GM18519 (cell line): ENCODE data around the gene ZNF598.
"Not testable (repeated sequence)": the region's sequence is repeated elsewhere in the genome, so short reads cannot be mapped to it uniquely, and the experiment has no call there.

Experiments used
- ATAC-seq: cut with Tn5 transposase; IDR thresholded peaks from one replicate; pipeline ENCODE4 v1.9.1; 2021; ENCODE audit warnings: mild to moderate bottlenecking, moderate library complexity; ENCODE audit not compliant: unreplicated experiment, low FRiP score

Gene ZNF598

GRCh38 chr16:1978476-1979120 is 31.0 kb downstream of the ZNF598 start:
- ATAC-seq, result no peak

DNA sequence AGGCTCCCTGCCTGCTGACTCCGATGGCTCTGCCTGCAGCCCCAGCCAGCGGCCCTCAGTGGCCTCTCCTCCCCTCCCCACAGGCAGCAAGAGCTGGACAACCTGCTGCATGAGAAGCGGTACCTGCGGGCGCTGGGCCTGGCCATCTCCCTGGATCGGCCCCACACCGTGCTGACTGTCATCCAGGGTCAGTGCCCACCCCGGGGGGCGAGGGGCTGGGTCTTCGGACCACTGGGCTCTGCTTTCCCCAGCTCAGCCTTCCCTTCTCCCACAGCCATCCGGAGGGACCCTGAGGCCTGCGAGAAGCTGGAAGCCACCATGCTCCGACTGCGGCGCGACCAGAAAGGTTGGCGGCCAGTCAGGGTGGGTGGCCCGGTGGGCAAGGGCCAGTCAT is 31.7 kb downstream of the ZNF598 start:
- ATAC-seq, result no peak

DNA sequence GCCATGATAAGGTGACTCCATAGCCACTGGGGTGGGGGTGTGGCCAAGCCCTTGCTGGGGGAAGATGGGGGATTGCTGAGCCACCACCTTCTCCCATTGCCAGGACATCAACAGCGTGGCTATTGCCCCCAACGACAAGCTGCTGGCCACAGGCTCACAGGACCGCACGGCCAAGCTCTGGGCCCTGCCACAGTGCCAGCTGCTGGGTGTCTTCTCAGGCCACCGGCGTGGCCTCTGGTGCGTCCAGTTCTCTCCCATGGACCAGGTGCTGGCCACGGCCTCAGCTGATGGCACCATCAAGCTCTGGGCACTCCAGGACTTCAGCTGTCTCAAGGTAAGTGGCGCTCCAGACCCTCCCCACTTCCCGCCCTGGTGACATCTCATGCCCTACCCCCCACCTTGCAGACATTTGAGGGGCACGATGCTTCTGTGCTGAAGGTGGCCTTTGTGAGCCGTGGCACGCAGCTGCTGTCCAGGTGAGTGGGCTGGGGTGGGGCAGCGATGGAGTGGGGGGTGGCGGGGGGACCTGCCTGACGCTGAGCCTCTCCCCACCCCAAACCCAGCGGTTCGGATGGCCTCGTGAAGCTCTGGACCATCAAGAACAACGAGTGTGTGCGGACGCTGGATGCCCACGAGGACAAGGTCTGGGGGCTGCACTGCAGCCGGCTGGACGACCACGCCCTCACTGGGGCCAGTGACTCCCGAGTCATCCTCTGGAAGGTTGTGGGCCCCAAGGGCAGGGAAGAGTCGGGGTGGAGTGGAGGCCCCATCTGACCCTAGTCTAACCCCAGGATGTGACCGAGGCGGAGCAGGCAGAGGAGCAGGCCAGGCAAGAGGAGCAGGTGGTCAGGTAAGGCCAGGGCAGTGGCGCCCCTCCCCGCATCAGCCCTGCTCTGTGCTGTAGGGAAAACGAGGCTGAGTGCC is 32.4 kb downstream of the ZNF598 start:
- ATAC-seq, result no peak

GRCh38 chr16:1976216-1976520 is 33.5 kb downstream of the ZNF598 start:
- no peak for ATAC-seq

- ATAC-seq, result no peak
Observed at GRCh38 chr16:1975432-1976215, 34.0 kb downstream of the ZNF598 start.

DNA sequence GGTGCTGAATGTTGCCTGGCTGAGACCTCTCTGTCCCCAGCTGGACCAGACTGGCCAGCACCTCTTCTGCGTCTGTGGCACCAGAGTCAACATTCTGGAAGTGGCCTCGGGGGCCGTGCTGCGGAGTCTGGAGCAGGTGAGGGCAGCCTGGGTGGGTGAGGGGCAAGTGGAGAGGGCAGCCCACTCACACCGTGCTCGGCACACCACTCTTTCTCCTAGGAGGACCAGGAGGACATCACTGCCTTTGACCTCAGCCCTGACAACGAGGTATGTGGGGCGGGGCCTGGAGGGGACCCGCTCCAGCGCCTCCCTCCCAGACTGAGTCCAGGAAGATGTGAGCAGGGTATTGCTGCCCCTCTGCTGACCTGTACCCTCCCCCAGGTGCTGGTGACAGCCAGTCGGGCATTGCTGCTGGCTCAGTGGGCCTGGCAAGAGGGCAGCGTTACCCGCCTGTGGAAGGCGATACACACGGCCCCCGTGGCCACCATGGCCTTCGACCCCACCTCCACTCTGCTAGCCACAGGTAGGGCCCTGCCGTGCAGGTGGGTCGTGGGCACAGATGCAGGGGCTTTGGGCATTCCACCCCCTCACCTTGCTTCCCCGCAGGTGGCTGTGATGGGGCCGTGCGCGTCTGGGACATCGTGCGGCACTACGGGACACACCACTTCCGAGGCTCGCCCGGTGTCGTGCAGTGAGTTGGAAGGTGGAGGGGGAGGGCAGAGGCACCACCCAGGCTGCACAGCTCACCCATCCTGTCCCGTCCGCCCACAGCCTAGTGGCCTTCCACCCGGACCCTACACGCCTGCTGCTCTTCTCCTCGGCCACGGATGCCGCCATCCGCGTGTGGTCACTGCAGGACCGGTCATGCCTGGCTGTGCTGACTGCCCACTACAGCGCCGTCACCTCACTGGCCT is 35.2 kb downstream of the ZNF598 start:
- no peak for ATAC-seq

- no peak for ATAC-seq
Observed at GRCh38 chr16:1973461-1974156, 36.0 kb downstream of the ZNF598 start.

DNA sequence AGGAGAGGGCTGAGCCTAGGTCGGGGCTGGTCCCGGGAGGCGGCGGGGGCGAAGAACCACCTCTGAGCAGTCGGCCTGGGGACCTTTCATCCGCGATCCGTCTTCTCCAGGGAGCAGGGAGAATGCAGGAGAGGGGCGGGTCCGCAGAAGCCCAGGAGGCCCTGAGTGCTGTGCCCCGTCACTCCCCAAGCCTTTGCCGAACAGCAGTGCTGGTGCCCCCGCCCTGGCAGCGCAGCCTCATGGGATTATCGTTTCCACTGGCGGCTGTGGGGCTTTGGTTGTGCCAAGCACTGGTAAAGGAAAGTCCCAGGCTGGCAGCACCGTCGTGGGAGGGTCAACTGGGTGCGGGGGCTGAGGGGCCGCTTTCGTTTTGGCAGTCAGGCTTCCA is 37.1 kb downstream of the ZNF598 start:
- no peak for ATAC-seq

- ATAC-seq, result peak; percentile 54
Observed at GRCh38 chr16:1971796-1972489, 37.7 kb downstream of the ZNF598 start, which contains the start of gene TBL3. Gene TBL3, plus strand, starts transcription at chr16:1972053. Its CDS starts 112 bp downstream, at chr16:1972165.

DNA sequence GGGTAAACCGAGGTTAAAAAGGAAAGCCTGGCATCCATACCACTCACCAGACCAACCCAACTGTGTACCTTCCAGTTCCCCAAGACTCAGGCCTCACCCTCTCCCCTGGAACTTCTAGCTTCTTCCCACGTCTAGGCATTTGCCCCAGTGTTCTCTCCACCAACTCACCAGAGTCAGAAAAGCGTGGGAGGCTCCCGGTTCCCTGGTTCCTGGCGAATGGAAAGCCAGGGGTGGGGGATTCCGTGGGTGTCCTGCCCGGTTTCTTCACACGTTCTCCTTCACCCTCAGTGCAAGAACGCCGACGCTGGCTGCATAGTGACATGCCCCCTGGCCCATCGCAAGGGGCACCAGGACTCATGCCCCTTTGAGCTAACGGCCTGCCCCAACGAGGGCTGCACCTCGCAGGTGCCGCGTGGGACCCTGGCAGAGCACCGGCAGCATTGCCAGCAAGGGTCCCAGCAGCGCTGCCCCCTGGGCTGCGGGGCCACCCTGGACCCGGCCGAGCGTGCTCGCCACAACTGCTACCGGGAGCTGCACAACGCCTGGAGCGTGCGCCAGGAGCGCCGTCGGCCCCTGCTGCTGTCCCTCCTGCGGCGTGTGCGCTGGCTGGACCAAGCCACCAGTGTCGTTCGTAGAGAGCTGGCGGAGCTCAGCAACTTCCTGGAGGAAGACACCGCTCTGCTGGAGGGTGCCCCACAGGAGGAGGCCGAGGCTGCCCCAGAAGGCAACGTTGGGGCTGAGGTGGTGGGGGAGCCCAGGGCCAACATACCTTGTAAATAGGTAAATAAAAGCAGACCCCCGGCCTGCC is 41.3 kb downstream of the ZNF598 start:
- no peak for ATAC-seq

DNA sequence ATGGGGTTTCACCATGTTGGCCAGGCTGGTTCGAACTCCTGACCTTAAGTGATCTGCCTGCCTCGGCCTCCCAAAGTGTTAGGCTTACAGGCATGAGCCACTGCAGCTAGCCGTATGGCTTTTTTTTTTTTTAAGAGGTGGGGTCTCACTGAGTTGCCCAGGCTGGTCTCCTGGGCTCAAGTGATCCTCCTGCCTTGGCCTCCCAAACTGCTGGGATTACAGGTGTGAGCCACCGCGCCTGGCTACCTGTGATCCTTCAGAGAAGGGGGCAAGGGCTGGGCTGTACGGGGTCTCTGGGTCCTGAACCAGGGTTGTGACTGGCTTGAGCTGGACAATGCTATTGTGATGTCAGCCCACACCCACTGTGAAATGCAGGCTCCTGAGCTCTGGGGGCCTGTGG is 43.2 kb downstream of the ZNF598 start, which contains the start of gene RNF151:
RNF151 (plus strand) TSS at position 397 of the 400 bp plus-strand sequence. CDS start 26 bp downstream, outside the sequence.
- no peak for ATAC-seq

- ATAC-seq, result no peak
Observed at GRCh38 chr16:1965396-1966001, 44.1 kb downstream of the ZNF598 start.

GRCh38 chr16:1964506-1965395 is 44.9 kb downstream of the ZNF598 start, which contains the start of gene RPS2:
Gene RPS2, minus strand, starts transcription at chr16:1964826. Its CDS starts 201 bp downstream, at chr16:1964625.
- peak; percentile 61 for ATAC-seq

DNA sequence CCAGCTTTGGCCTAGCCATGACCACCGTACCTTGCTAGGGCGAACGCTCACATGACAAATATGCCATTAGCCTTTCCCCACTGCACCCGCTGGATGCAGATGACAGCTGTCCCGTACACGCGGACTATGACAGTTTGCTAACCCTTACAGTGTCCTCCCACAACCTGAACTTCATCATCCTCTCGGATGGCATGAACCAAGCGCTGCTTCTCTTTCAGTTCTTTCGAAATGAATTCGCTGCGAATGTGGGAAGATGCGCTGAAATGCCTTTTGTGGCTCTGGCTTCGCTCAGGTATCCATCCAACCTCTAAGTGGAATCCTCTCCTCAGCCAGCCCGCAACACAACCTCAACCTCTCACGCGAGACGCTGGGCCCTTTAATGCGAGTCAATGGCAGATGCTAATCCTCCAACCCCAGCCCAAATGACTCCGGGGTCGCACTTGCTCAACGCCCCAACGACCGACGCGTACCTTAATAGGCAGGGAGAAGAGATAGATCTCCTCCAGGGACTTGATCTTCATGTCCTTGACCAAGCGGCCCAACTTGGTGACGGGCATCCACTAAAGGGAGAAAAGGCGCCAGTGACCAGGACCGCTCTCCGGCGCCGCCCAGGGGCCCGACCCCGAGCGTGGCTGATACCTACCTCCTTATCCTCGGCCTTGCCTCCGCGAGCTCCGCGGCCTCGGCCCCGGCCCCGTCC is 45.7 kb downstream of the ZNF598 start:
- ATAC-seq, result no peak

GRCh38 chr16:1962161-1963153 is 47.2 kb downstream of the ZNF598 start:
- not testable (repeated sequence) for ATAC-seq
